C4-2B (cell line): Measurements from ENCODE around the gene CEP70.

Source experiments
- ZFX ChIP-seq: fragments of 450-650 bp; IDR thresholded peaks from 2 replicates; pipeline ENCODE4 v1.6.1; 2017
- TF ChIP-seq, protein P1 (sequence below): fragments of 450-650 bp; conservative IDR thresholded peaks from 2 replicates; pipeline ENCODE4 v1.5.1; 2017; ENCODE audit warnings: mild to moderate bottlenecking

GRCh38 chr3:138625707-138626365, 31.8 kb upstream of the CEP70 start:
- TF ChIP-seq, protein P1, sequence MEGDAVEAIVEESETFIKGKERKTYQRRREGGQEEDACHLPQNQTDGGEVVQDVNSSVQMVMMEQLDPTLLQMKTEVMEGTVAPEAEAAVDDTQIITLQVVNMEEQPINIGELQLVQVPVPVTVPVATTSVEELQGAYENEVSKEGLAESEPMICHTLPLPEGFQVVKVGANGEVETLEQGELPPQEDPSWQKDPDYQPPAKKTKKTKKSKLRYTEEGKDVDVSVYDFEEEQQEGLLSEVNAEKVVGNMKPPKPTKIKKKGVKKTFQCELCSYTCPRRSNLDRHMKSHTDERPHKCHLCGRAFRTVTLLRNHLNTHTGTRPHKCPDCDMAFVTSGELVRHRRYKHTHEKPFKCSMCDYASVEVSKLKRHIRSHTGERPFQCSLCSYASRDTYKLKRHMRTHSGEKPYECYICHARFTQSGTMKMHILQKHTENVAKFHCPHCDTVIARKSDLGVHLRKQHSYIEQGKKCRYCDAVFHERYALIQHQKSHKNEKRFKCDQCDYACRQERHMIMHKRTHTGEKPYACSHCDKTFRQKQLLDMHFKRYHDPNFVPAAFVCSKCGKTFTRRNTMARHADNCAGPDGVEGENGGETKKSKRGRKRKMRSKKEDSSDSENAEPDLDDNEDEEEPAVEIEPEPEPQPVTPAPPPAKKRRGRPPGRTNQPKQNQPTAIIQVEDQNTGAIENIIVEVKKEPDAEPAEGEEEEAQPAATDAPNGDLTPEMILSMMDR, result no peak
- no peak for TF ChIP-seq ZFX
